Lower leg skin (tissue), 3 donors: ENCODE data around the gene C1QTNF1.

Experiments
- POLR2A ChIP-seq, 2 donors: fragments of 450-650 bp; IDR thresholded peaks; one replicate each; pipeline ENCODE4 v1.6.1; 2016 to 2017; ENCODE audit warnings: antibody characterized with exemption in 2 of 2, mild to moderate bottlenecking in 1 of 2, moderate library complexity in 1 of 2
- TF ChIP-seq, protein P1 (sequence below), 3 donors: fragments of 450-650 bp; IDR thresholded peaks; one replicate each; pipeline ENCODE4 v1.5.1; 2016; ENCODE audit warnings: antibody characterized with exemption in 3 of 3, mild to moderate bottlenecking in 3 of 3, moderate library complexity in 2 of 3

DNA sequence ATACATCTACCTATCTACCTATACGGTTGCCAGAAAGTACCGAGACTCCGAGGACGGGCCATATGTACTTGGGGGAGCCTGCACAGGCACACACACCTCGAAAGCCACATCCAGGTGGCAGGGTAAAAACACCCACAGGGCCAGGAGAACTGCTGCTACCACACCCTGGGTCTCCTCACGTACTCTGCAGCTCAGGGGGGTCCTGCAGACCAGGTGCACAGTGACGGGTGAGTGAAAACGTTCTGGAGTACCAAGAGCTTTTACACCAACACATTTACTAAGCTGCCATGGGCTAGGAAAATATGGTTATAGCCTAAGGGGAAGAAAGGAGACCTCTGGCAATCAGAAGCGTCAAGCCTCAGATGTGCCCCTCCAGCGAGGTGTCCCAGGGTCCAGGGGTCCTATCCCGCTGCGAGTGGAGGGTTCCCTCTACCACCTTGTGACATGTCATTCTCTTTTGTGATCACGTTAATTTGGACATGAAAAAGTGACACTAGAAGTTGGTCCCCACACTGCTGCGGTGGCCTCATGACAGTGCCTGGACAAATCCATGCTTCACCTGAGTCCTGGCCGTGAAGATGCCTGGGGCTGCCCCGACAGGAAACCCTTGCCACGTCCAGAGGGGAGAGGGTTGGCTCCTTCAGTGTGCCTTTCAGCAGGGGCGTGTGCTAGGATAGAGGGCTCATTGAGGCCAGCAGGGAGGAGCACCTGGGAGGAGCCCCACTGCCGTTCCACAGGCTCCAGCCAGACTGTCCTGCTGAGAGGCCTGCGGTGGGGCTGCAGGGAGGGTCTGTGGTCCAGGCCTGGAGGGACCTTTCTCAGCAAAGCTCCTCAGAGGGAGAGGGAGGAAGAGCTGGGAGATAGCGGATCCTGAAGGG is 16.2 kb upstream of the C1QTNF1 start:
- no peak for TF ChIP-seq POLR2A (IDR thresholded peaks at IDR 0.05)
- TF ChIP-seq, protein P1, sequence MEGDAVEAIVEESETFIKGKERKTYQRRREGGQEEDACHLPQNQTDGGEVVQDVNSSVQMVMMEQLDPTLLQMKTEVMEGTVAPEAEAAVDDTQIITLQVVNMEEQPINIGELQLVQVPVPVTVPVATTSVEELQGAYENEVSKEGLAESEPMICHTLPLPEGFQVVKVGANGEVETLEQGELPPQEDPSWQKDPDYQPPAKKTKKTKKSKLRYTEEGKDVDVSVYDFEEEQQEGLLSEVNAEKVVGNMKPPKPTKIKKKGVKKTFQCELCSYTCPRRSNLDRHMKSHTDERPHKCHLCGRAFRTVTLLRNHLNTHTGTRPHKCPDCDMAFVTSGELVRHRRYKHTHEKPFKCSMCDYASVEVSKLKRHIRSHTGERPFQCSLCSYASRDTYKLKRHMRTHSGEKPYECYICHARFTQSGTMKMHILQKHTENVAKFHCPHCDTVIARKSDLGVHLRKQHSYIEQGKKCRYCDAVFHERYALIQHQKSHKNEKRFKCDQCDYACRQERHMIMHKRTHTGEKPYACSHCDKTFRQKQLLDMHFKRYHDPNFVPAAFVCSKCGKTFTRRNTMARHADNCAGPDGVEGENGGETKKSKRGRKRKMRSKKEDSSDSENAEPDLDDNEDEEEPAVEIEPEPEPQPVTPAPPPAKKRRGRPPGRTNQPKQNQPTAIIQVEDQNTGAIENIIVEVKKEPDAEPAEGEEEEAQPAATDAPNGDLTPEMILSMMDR (IDR thresholded peaks at IDR 0.05), result no peak
